SK-N-SH (cell line): ENCODE data around the gene SERPINB2.

ENCODE experiments used
- CHD2 ChIP-seq: fragments of 150-350 bp; IDR thresholded peaks from 2 replicates; pipeline ENCODE4 v1.6.1; 2018; ENCODE audit warnings: low read length; ENCODE audit not compliant: partially characterized antibody
- CTCF ChIP-seq: fragments of 200-600 bp; sonication (generic); IDR thresholded peaks from 2 replicates; pipeline ENCODE4 v1.6.1; 2017; ENCODE audit warnings: antibody characterized with exemption, mild to moderate bottlenecking, moderate library complexity
- EP300 ChIP-seq, 2 experiments: IDR thresholded peaks; 2 replicates each; pipeline versions ENCODE4 v1.4.0 to v1.6.1; 2012; ENCODE audit warnings: borderline replicate concordance in 1 of 2, low read depth in 1 of 2, low read length in 1 of 2
- FOXM1 ChIP-seq: IDR thresholded peaks from 2 replicates; pipeline ENCODE4 v1.4.0; 2012; ENCODE audit warnings: low read depth, mild to moderate bottlenecking
- IRF3 ChIP-seq: fragments of 150-350 bp; IDR thresholded peaks from 2 replicates; pipeline ENCODE4 v1.6.1; 2016; ENCODE audit warnings: mild to moderate bottlenecking, low read depth, low read length
- MEF2A ChIP-seq: IDR thresholded peaks from 2 replicates; pipeline ENCODE4 v1.4.0; 2012; ENCODE audit warnings: low read depth, borderline replicate concordance
- NFIC ChIP-seq: IDR thresholded peaks from 2 replicates; pipeline ENCODE4 v1.4.0; 2012; ENCODE audit warnings: borderline replicate concordance
- POLR2AphosphoS5 ChIP-seq: IDR thresholded peaks from 2 replicates; pipeline ENCODE4 v1.6.1; 2012; ENCODE audit warnings: low read depth, low read length
- RAD21 ChIP-seq: IDR thresholded peaks from 2 replicates; pipeline ENCODE4 v1.6.1; 2012; ENCODE audit warnings: mild to moderate bottlenecking, low read length
- REST ChIP-seq: IDR thresholded peaks from 2 replicates; pipeline ENCODE4 v1.6.1; 2012; ENCODE audit warnings: mild to moderate bottlenecking, low read depth, low read length, moderate library complexity
- USF2 ChIP-seq: fragments of 150-350 bp; IDR thresholded peaks from 2 replicates; pipeline ENCODE4 v1.6.1; 2017; ENCODE audit warnings: antibody characterized with exemption, low read length, low read depth, borderline replicate concordance
- YY1 ChIP-seq: IDR thresholded peaks from 2 replicates; pipeline ENCODE4 v1.4.0; 2012; ENCODE audit warnings: low read depth, mild to moderate bottlenecking

- TF ChIP-seq CTCF (no peak), POLR2AphosphoS5 (no peak), REST (no peak), YY1 (no peak), RAD21 (no peak), CHD2 (no peak), USF2 (no peak), NFIC (no peak), IRF3 (no peak), MEF2A (no peak), EP300 (IDR thresholded peaks at IDR 0.05; ENCODE audit: borderline replicate concordance in 1 of 2, low read depth in 1 of 2, low read length in 1 of 2) (no peak), FOXM1 (no peak)
Measured at GRCh38 chr18:63909870-63910269, 22.4 kb downstream of the SERPINB2 start.
